HepG2 (cell line): ENCODE results near the gene INTU. TPM values are rescaled to one million over a fixed set of nuclear protein-coding genes. Genes with fewer than 3 reads are reported as not detected.

Source experiments
- ATAC-seq: fragments of 200-7000 bp; cut with Tn5 transposase; 3 replicates; pipeline ENCODE4 v1.9.1; 2020; ENCODE audit warnings: mild to moderate bottlenecking, moderate library complexity
- BruUV-seq: library from RNA; stranded (reverse); fragments of 400-500 nt; replicated peaks from 2 replicates; lab custom pipeline; 2021; lab: Mats Ljungman, UMichigan
- CTCF ChIA-PET: fragments of 300-600 bp; formaldehyde crosslinking; extraction: SDS; loops from one replicate; lab custom pipeline; 2021; ENCODE audit warnings: low total read pairs, inconsistent platforms, low intra/inter-chr PET ratio; lab: Yijun Ruan, JAX
- POLR2A ChIA-PET: fragments of 350-600 bp; sonication (Branson Sonifier 250); formaldehyde crosslinking; loops from one replicate; lab custom pipeline; 2020; ENCODE audit warnings: antibody characterized with exemption, inconsistent platforms; lab: Yijun Ruan, JAX
- DNase-seq: peaks from one replicate; pipeline ENCODE4 v3.0.0-alpha.2; 2015; ENCODE audit warnings: low spot score
- FAIRE-seq: peaks from 3 replicates; lab custom pipeline; 2011; peaks lifted over from hg19 to GRCh38; lab: Jason Lieb, UNC
- H2AFZ ChIP-seq: one replicate; pipeline ENCODE4 v1.6.1; 2011; ENCODE audit warnings: low read length, inconsistent platforms
- H3K27ac ChIP-seq: fragments of 300-600 bp; 3 replicates; pipeline ENCODE4 v1.8.0; 2011; ENCODE audit warnings: mixed run types, mild to moderate bottlenecking, mixed read lengths, low read length, inconsistent platforms; ENCODE audit not compliant: insufficient read depth; ENCODE audit errors: extremely low read length
- H3K27me3 ChIP-seq, 2 experiments: fragments of 200-600 bp in 1 of 2; 2 replicates in 1 of 2; 3 replicates in 1 of 2; pipeline versions ENCODE4 v1.6.0 to v1.8.0; 2011; ENCODE audit warnings: low read length in 2 of 2, mild to moderate bottlenecking in 2 of 2, moderate library complexity in 2 of 2, inconsistent platforms in 1 of 2; ENCODE audit not compliant: insufficient read depth in 2 of 2, control insufficient read depth in 1 of 2
- H3K36me3 ChIP-seq, 2 experiments: fragments of 200-600 bp in 1 of 2; replicated peaks in 1 of 2; 2 replicates in 1 of 2; 3 replicates in 1 of 2; pipeline versions ENCODE4 v1.5.1 to v1.8.0; 2011; ENCODE audit warnings: low read length in 2 of 2, inconsistent platforms in 1 of 2; ENCODE audit not compliant: insufficient read depth in 2 of 2, control insufficient read depth in 1 of 2
- H3K4me1 ChIP-seq: 2 replicates; pipeline ENCODE4 v1.5.1; 2012; ENCODE audit warnings: low read length, inconsistent platforms; ENCODE audit not compliant: insufficient read depth
- H3K4me2 ChIP-seq: 2 replicates; pipeline ENCODE4 v1.6.0; 2011; ENCODE audit warnings: low read depth, low read length, inconsistent platforms
- H3K4me3 ChIP-seq, 3 experiments: fragments of 200-600 bp in 1 of 3; sonication (generic), shearing (Covaris generic) in 1 of 3; replicated peaks in 1 of 3; 2 replicates each; pipeline ENCODE4 v1.5.1; 2011 to 2016; ENCODE audit warnings: low read length in 3 of 3, inconsistent platforms in 2 of 3, low read depth in 2 of 3, mild to moderate bottlenecking in 2 of 3, control low read depth in 1 of 3, mixed read lengths in 1 of 3; ENCODE audit not compliant: insufficient read depth in 1 of 3
- H3K79me2 ChIP-seq: one replicate; pipeline ENCODE4 v1.6.1; 2011; ENCODE audit warnings: low read length, inconsistent platforms; ENCODE audit not compliant: insufficient read depth
- H3K9ac ChIP-seq: 2 replicates; pipeline ENCODE4 v1.6.0; 2011; ENCODE audit warnings: mild to moderate bottlenecking, low read depth, low read length, inconsistent platforms; ENCODE audit not compliant: insufficient read depth
- H3K9me3 ChIP-seq: 2 replicates; pipeline ENCODE4 v1.5.1; 2012; ENCODE audit warnings: mild to moderate bottlenecking, low read length
- H4K20me1 ChIP-seq: 2 replicates; pipeline ENCODE4 v1.6.0; 2011; ENCODE audit warnings: inconsistent platforms, mild to moderate bottlenecking, low read length, moderate library complexity; ENCODE audit not compliant: insufficient read depth
- FOSL2 ChIP-seq: sonication (generic); formaldehyde crosslinking; IDR thresholded peaks from 2 replicates; pipeline ENCODE4 v1.4.0; 2020; ENCODE audit warnings: missing genetic modification reagents
- KLF15 ChIP-seq: sonication (generic); formaldehyde crosslinking; IDR thresholded peaks from 2 replicates; pipeline ENCODE4 v1.8.1; 2023; ENCODE audit warnings: borderline replicate concordance, mild to moderate bottlenecking, inconsistent platforms, missing genetic modification reagents, mixed read lengths
- SMARCE1 ChIP-seq: fragments of 450-650 bp; IDR thresholded peaks from 2 replicates; pipeline ENCODE4 v1.6.1; 2017; ENCODE audit warnings: borderline replicate concordance
- SOX5 ChIP-seq: IDR thresholded peaks from 2 replicates; pipeline ENCODE4 v1.6.1; 2016; ENCODE audit warnings: borderline replicate concordance
- ZNF678 ChIP-seq: sonication (generic); formaldehyde crosslinking; IDR thresholded peaks from 2 replicates; pipeline ENCODE4 v1.4.0; 2020; ENCODE audit warnings: mild to moderate bottlenecking, missing genetic modification reagents
- WGBS: methylation state at CpG from one replicate; pipeline ENCODE4 v1.1.6; 2017; ENCODE audit warnings: low lambda C conversion rate; 5-methylcytosine and 5-hydroxymethylcytosine counted together
- in situ Hi-C: cut with HindIII; loops from 2 replicates; pipeline ENCODE4 v1.10.0; 2017; ENCODE audit warnings: low pct_unique_long_range_greater_than_20kb; ENCODE audit not compliant: extremely low pct_ligation_motif_present
- intact Hi-C: fragments of 100-400 bp; cut with micrococcal nuclease; formaldehyde crosslinking; loops from one replicate; pipeline ENCODE4 v1.10.0; 2022; ENCODE audit not compliant: unreplicated experiment
- polyA plus RNA-seq, 8 experiments: library from polyadenylated mRNA; depleted of rRNA in 3 of 8; stranded (reverse) in 7 of 8; unstranded in 1 of 8; fragments of >200 nt; fragmentation: Illumina TruSeq in 4 of 8; extraction: Trizol in 4 of 8; gene quantifications; 2 replicates each; pipeline versions ENCODE4 v1.2.1 to v1.2.3, GENCODE V29; 2011 to 2016; ENCODE audit warnings: low read depth in 4 of 8, missing spikeins in 1 of 8, mixed read lengths in 1 of 8; ENCODE audit not compliant: insufficient read depth in 1 of 8
- total RNA-seq, 5 experiments: library from RNA; depleted of rRNA; stranded (reverse); fragments of >200 nt; fragmentation: Illumina TruSeq; extraction: Trizol; gene quantifications; 2 replicates each; pipeline ENCODE4 v1.2.3, GENCODE V29; 2016; ENCODE audit warnings: low read depth in 1 of 5

INTU gene
- total and polyA plus RNA-seq, 2 of the 13 experiments (the other 11 are each of a cell fraction or from before 2014, with no cell fraction given): 5.3 to 6.2 TPM

GRCh38 chr4:127660284-127660885, 27.6 kb downstream of the INTU start:
- Histone ChIP-seq H3K4me2 (no peak overlapping the region), H3K36me3 (peaks cover 0 to 3% of the 10 kb centered on the region in 2 experiments; a peak in 1 of 5 replicates), H3K4me3 (no peak overlapping the region), H3K27me3 (no peaks in the 10 kb centered on the region), H3K9me3 (no peaks in the 10 kb centered on the region), H3K9ac (no peak overlapping the region), H2AFZ (no peak overlapping the region), H3K27ac (no peak overlapping the region), H4K20me1 (no peaks in the 10 kb centered on the region), H3K4me1 (no peaks in the 10 kb centered on the region; the same call in 1 of the 2 replicates), H3K79me2 (no peaks in the 10 kb centered on the region)
- CTCF ChIA-PET: no interaction called here
- 84% methylated on average over 6 of the region's 6 CpGs for WGBS
- TF ChIP-seq KLF15 (CRISPR knock-in tag) (no peak), FOSL2 (peak; percentile 60)
- intact Hi-C loops (no loop called here), in situ Hi-C loops (no loop called here)
- POLR2A ChIA-PET: no interaction called here
- no TSS peak for BruUV-seq
- no peak for DNase-seq
- no peak for FAIRE-seq
- ATAC-seq: peak; percentile 38; the same call in 1 of the 3 replicates

GRCh38 chr4:127667116-127667515, 34.4 kb downstream of the INTU start:
- H4K20me1 ChIP-seq: no peaks in the 10 kb centered on the region
- no peak for DNase-seq
- POLR2A ChIA-PET: interaction anchor here (1.1 kb wide), 1 partner anchor 11 kb away, joined by 4 read pairs; no protein-coding TSS in a partner anchor
- no peak for ATAC-seq
- H3K27me3 ChIP-seq: no peaks in the 10 kb centered on the region
- no peak overlapping the region for H3K4me3 ChIP-seq
- H3K27ac ChIP-seq: no peak overlapping the region
- in situ Hi-C loops: no loop called here
- peaks cover 14% of the 10 kb centered on the region for H3K4me1 ChIP-seq
- BruUV-seq: no TSS peak
- peaks cover 0 to 3% of the 10 kb centered on the region in 2 experiments; a peak in 2 of 5 replicates for H3K36me3 ChIP-seq
- H3K4me2 ChIP-seq: no peak overlapping the region
- no peak for FAIRE-seq
- WGBS: 83% methylated on average over 2 of the region's 2 CpGs
- no peak overlapping the region for H2AFZ ChIP-seq
- no peaks in the 10 kb centered on the region for H3K79me2 ChIP-seq
- H3K9me3 ChIP-seq: no peaks in the 10 kb centered on the region
- CTCF ChIA-PET: no interaction called here
- TF ChIP-seq SOX5 (CRISPR knock-in tag) (no peak), ZNF678 (CRISPR knock-in tag) (no peak), SMARCE1 (no peak)
- intact Hi-C loops: no loop called here
- no peak overlapping the region for H3K9ac ChIP-seq
